IPS-15b (cell line): Measurements from ENCODE around the gene C6orf47.

Source experiments
- H3K27me3 ChIP-seq: one replicate; pipeline ENCODE4 v1.6.1; 2013; ENCODE audit warnings: low read length; ENCODE audit not compliant: control insufficient read depth, insufficient read depth
- H3K36me3 ChIP-seq: one replicate; pipeline ENCODE4 v1.6.1; 2013; ENCODE audit warnings: low read length; ENCODE audit not compliant: control insufficient read depth, insufficient read depth
- H3K4me1 ChIP-seq: one replicate; pipeline ENCODE4 v1.6.1; 2013; ENCODE audit warnings: mild to moderate bottlenecking, low read length; ENCODE audit not compliant: control insufficient read depth, insufficient read depth
- H3K4me3 ChIP-seq: one replicate; pipeline ENCODE4 v1.5.1; 2013; ENCODE audit warnings: low read depth, low read length
- H3K9ac ChIP-seq: one replicate; pipeline ENCODE4 v1.6.1; 2013; ENCODE audit warnings: low read depth, mild to moderate bottlenecking, low read length
- H3K9me3 ChIP-seq: one replicate; pipeline ENCODE4 v1.6.1; 2013; ENCODE audit warnings: mild to moderate bottlenecking, low read length; ENCODE audit not compliant: control insufficient read depth, insufficient read depth

C6orf47 gene

GRCh38 chr6:31636698-31637596 lies 23.6 kb downstream of the C6orf47 start:
- Histone ChIP-seq H3K9me3 (no peaks in the 10 kb centered on the region), H3K36me3 (peaks cover 88% of the 10 kb centered on the region), H3K27me3 (no peaks in the 10 kb centered on the region), H3K9ac (no peak overlapping the region), H3K4me3 (no peak overlapping the region), H3K4me1 (no peaks in the 10 kb centered on the region)

DNA sequence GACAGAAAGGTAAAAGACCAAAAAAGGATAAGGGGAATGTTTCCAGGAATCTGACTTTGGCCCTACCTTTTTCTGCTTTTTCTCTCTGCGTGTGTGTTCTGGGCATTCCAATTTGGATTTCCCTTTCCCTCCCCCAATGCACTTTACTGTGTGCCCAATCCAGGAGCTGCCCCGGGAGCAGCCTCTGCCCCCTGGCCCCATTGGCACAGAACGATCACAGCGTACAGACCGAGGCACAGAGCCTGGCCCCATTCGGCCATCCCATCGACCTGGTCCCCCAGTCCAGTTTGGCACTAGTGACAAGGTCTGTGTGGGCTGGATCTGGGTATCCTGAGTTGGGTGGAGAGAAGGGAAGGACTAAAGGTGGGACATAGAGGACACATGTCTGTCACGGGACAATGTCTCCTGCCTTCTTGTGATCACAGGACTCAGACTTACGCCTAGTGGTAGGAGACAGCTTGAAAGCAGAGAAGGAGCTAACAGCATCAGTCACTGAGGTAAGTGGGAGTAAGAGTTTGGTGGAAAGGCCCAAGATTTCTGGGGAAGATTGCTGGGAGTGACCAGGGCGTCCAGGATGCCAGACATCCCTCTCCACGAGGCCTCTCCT lies 25.5 kb downstream of the C6orf47 start:
- Histone ChIP-seq H3K36me3 (peaks cover 87% of the 10 kb centered on the region), H3K4me1 (no peaks in the 10 kb centered on the region), H3K4me3 (no peak overlapping the region), H3K9me3 (no peaks in the 10 kb centered on the region), H3K9ac (no peak overlapping the region), H3K27me3 (no peaks in the 10 kb centered on the region)

DNA sequence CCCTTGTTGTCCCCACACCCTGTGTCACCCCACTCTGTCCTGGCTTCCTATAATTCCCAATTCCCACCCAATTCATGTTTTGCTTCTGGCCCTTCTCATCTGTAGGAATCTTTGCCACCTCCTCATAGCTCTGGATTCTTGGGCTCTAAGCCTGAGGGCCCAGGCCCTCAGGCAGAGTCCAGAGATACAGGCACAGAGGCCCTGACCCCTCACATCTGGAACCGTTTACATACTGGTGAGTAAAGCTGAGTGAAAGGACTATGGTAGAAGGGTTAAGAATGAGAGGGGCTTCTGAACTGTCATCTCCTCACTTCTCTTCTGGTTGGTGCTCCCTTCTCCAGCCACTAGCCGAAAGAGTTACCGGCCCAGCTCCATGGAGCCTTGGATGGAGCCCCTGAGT lies 26.4 kb downstream of the C6orf47 start:
- Histone ChIP-seq H3K9me3 (no peaks in the 10 kb centered on the region), H3K4me1 (no peaks in the 10 kb centered on the region), H3K9ac (no peak overlapping the region), H3K36me3 (peaks cover 84% of the 10 kb centered on the region), H3K4me3 (no peak overlapping the region), H3K27me3 (no peaks in the 10 kb centered on the region)

- Histone ChIP-seq H3K9me3 (no peaks in the 10 kb centered on the region), H3K9ac (no peak overlapping the region), H3K4me1 (no peaks in the 10 kb centered on the region), H3K4me3 (no peak overlapping the region), H3K36me3 (peaks cover 84% of the 10 kb centered on the region), H3K27me3 (no peaks in the 10 kb centered on the region)
These were observed 27.1 kb downstream of the C6orf47 start for GRCh38 chr6:31633447-31633846.

DNA sequence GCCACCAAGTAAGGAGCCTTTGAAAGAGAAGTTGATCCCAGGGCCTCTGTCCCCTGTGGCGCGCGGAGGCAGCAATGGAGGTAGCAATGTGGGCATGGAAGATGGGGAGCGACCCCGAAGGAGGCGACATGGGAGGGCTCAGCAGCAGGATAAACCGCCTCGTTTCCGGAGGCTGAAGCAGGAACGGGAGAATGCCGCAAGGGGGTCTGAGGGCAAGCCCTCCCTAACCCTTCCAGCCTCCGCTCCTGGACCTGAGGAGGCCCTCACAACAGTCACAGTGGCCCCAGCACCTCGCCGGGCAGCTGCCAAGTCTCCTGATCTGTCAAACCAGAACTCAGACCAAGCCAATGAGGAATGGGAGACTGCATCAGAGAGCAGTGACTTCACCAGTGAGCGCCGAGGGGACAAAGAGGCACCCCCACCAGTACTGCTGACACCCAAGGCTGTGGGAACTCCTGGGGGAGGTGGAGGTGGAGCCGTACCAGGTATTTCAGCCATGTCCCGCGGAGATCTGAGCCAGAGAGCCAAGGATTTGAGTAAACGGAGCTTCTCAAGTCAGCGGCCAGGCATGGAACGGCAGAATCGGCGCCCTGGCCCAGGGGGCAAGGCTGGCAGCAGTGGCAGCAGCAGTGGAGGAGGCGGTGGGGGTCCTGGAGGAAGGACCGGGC lies 28.2 kb downstream of the C6orf47 start:
- H3K4me1 ChIP-seq = no peaks in the 10 kb centered on the region
- no peak overlapping the region for H3K4me3 ChIP-seq
- peaks cover 93% of the 10 kb centered on the region for H3K36me3 ChIP-seq
- H3K9me3 ChIP-seq = no peaks in the 10 kb centered on the region
- no peaks in the 10 kb centered on the region for H3K27me3 ChIP-seq
- no peak overlapping the region for H3K9ac ChIP-seq

- H3K4me3 ChIP-seq = no peak overlapping the region
- H3K27me3 ChIP-seq = no peaks in the 10 kb centered on the region
- H3K36me3 ChIP-seq = peaks cover 94% of the 10 kb centered on the region
- no peaks in the 10 kb centered on the region for H3K9me3 ChIP-seq
- no peaks in the 10 kb centered on the region for H3K4me1 ChIP-seq
- no peak overlapping the region for H3K9ac ChIP-seq
These were observed 28.8 kb downstream of the C6orf47 start for GRCh38 chr6:31631681-31632278.

GRCh38 chr6:31631209-31631608 lies 29.4 kb downstream of the C6orf47 start:
- no peaks in the 10 kb centered on the region for H3K27me3 ChIP-seq
- no peak overlapping the region for H3K9ac ChIP-seq
- no peaks in the 10 kb centered on the region for H3K4me1 ChIP-seq
- H3K4me3 ChIP-seq = no peak overlapping the region
- peaks cover 94% of the 10 kb centered on the region for H3K36me3 ChIP-seq
- H3K9me3 ChIP-seq = no peaks in the 10 kb centered on the region

GRCh38 chr6:31630177-31630934 lies 30.2 kb downstream of the C6orf47 start:
- Histone ChIP-seq H3K4me3 (no peak overlapping the region), H3K36me3 (peaks cover 94% of the 10 kb centered on the region)

DNA sequence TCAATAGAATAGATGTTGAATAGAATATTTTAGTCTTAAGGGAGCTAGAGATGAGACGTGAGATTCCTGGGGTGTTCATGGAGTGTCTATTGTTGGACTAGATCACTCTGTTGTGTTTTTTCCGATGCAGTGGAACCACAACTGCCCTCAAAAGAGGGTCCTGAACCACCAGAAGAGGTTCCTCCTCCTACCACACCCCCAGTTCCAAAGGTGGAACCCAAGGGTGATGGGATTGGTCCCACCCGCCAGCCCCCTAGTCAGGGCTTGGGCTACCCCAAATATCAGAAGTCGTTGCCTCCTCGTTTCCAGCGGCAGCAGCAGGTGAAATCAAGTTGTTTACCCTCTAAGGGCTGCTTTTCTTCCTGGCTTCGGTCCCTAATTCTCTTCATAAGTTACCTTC lies 31.6 kb downstream of the C6orf47 start:
- H3K9me3 ChIP-seq = no peaks in the 10 kb centered on the region
- peaks cover 94% of the 10 kb centered on the region for H3K36me3 ChIP-seq
- H3K4me1 ChIP-seq = no peaks in the 10 kb centered on the region
- H3K4me3 ChIP-seq = no peak overlapping the region
- H3K27me3 ChIP-seq = no peaks in the 10 kb centered on the region
- H3K9ac ChIP-seq = no peak overlapping the region

More at GRCh38 chr6:31630177-31630934, 30.2 kb downstream of the C6orf47 start:
- no peaks in the 10 kb centered on the region for H3K4me1 ChIP-seq
- no peaks in the 10 kb centered on the region for H3K27me3 ChIP-seq
- H3K9me3 ChIP-seq = no peaks in the 10 kb centered on the region
- H3K9ac ChIP-seq = no peak overlapping the region

GRCh38 chr6:31627690-31628287 lies 32.8 kb downstream of the C6orf47 start:
- no peak overlapping the region for H3K4me3 ChIP-seq
- H3K27me3 ChIP-seq = no peaks in the 10 kb centered on the region
- no peak overlapping the region for H3K9ac ChIP-seq
- no peaks in the 10 kb centered on the region for H3K4me1 ChIP-seq
- no peaks in the 10 kb centered on the region for H3K9me3 ChIP-seq
- H3K36me3 ChIP-seq = peaks cover 95% of the 10 kb centered on the region

GRCh38 chr6:31626952-31627351 lies 33.6 kb downstream of the C6orf47 start:
- Histone ChIP-seq H3K36me3 (peaks cover 90% of the 10 kb centered on the region), H3K4me3 (no peak overlapping the region), H3K4me1 (peaks cover 5% of the 10 kb centered on the region), H3K9ac (no peak overlapping the region), H3K9me3 (no peaks in the 10 kb centered on the region), H3K27me3 (no peaks in the 10 kb centered on the region)
